Thymus (tissue), 11 donors: ENCODE data around the gene AGPAT3. TPM values are rescaled to one million over a fixed set of nuclear protein-coding genes. Genes with fewer than 3 reads are reported as not detected.

Source experiments
- DNase-seq, 9 donors: peaks; one replicate each; pipeline ENCODE4 v3.0.0-alpha.2; 2013; ENCODE audit warnings: low spot score in 9 of 9, low read depth in 6 of 9, missing footprints in 1 of 9
- H3K27ac ChIP-seq, 2 donors: one replicate each; pipeline ENCODE4 v1.5.1; 2013; ENCODE audit warnings: control low read depth in 1 of 2, low read depth in 1 of 2, low read length in 1 of 2, mild to moderate bottlenecking in 1 of 2, moderate library complexity in 1 of 2
- H3K27me3 ChIP-seq, 2 donors: one replicate each; pipeline ENCODE4 v1.5.1; 2013; ENCODE audit warnings: low read length in 1 of 2; ENCODE audit not compliant: control insufficient read depth in 2 of 2, insufficient read depth in 1 of 2
- H3K36me3 ChIP-seq, 2 donors: one replicate each; pipeline ENCODE4 v1.5.1; 2013; ENCODE audit warnings: low read length in 1 of 2, mild to moderate bottlenecking in 1 of 2, moderate library complexity in 1 of 2; ENCODE audit not compliant: control insufficient read depth in 2 of 2, insufficient read depth in 2 of 2
- H3K4me1 ChIP-seq, 2 donors: one replicate each; pipeline ENCODE4 v1.5.1; 2013; ENCODE audit warnings: low read length in 2 of 2; ENCODE audit not compliant: control insufficient read depth in 2 of 2, insufficient read depth in 2 of 2
- H3K4me3 ChIP-seq, 2 donors: one replicate each; pipeline ENCODE4 v1.5.1; 2013; ENCODE audit warnings: low read length in 2 of 2, control low read depth in 1 of 2, mild to moderate bottlenecking in 1 of 2
- H3K9me3 ChIP-seq, 2 donors: one replicate each; pipeline ENCODE4 v1.5.1; 2013; ENCODE audit warnings: low read length in 1 of 2, mild to moderate bottlenecking in 1 of 2; ENCODE audit not compliant: control insufficient read depth in 2 of 2, insufficient read depth in 1 of 2
- WGBS: extraction: QIAGEN DNeasy Blood & Tissue Kit; methylation state at CpG from one replicate; pipeline ENCODE4 v1.1.7; 2013; 5-methylcytosine and 5-hydroxymethylcytosine counted together
- polyA plus RNA-seq: library from polyadenylated mRNA; stranded (reverse); fragments of 200-250 nt; gene quantifications from one replicate; pipeline ENCODE4 v1.2.3, GENCODE V29; 2013
- total RNA-seq: library from RNA; stranded (reverse); fragments of 120-200 nt; gene quantifications from one replicate; pipeline ENCODE4 v1.2.4, GENCODE V29; 2013
- donor health status: healthy.

AGPAT3 gene
- total and polyA plus RNA-seq, 2 donors = 16.2 to 19.8 TPM

GRCh38 chr21:44018127-44018526 is 153.1 kb downstream of the AGPAT3 start:
- no peak for DNase-seq
- H3K4me3 ChIP-seq = no peak overlapping the region
- H3K27ac ChIP-seq = no peak overlapping the region
- no peaks in the 10 kb centered on the region for H3K9me3 ChIP-seq
- no peaks in the 10 kb centered on the region for H3K27me3 ChIP-seq
- no peaks in the 10 kb centered on the region for H3K36me3 ChIP-seq
- peaks cover 14 to 32% of the 10 kb centered on the region in 2 donors for H3K4me1 ChIP-seq
- 98% methylated on average over 5 of the region's 5 CpGs for WGBS

- Histone ChIP-seq H3K9me3 (no peaks in the 10 kb centered on the region), H3K4me1 (peaks cover 11 to 27% of the 10 kb centered on the region in 2 donors), H3K27me3 (no peaks in the 10 kb centered on the region), H3K4me3 (no peak overlapping the region), H3K27ac (peak overlapping the region in 1 of 2 donors; percentile 33), H3K36me3 (no peaks in the 10 kb centered on the region)
- 59% methylated on average over 10 of the region's 10 CpGs for WGBS
- peak in 1 of 9 donors; percentile 47 for DNase-seq
Measured at GRCh38 chr21:44018813-44019567, 154.0 kb downstream of the AGPAT3 start.

- Histone ChIP-seq H3K4me1 (peaks cover 10 to 23% of the 10 kb centered on the region in 2 donors), H3K27me3 (no peaks in the 10 kb centered on the region), H3K9me3 (no peaks in the 10 kb centered on the region), H3K27ac (no peak overlapping the region), H3K4me3 (no peak overlapping the region), H3K36me3 (no peaks in the 10 kb centered on the region)
- no peak for DNase-seq
- 92% methylated on average over 8 of the region's 8 CpGs for WGBS
Measured at GRCh38 chr21:44019568-44019958, 154.5 kb downstream of the AGPAT3 start.

GRCh38 chr21:44020551-44020950 is 155.5 kb downstream of the AGPAT3 start:
- DNase-seq = no peak
- Histone ChIP-seq H3K4me1 (peaks cover 14 to 24% of the 10 kb centered on the region in 2 donors), H3K27ac (no peak overlapping the region), H3K4me3 (no peak overlapping the region), H3K27me3 (no peaks in the 10 kb centered on the region), H3K36me3 (no peaks in the 10 kb centered on the region), H3K9me3 (no peaks in the 10 kb centered on the region)
- WGBS = 88% methylated on average over 4 of the region's 4 CpGs

- no peak overlapping the region for H3K4me3 ChIP-seq
- H3K36me3 ChIP-seq = no peaks in the 10 kb centered on the region
- no peaks in the 10 kb centered on the region for H3K9me3 ChIP-seq
- no peak for DNase-seq
- peaks cover 19 to 30% of the 10 kb centered on the region in 2 donors for H3K4me1 ChIP-seq
- 93% methylated on average over 1 of the region's 1 CpG for WGBS
- H3K27me3 ChIP-seq = no peaks in the 10 kb centered on the region
- no peak overlapping the region for H3K27ac ChIP-seq
Measured at GRCh38 chr21:44021064-44021463, 156.0 kb downstream of the AGPAT3 start.

GRCh38 chr21:44024257-44024656 is 159.2 kb downstream of the AGPAT3 start:
- WGBS = 94% methylated on average over 1 of the region's 1 CpG
- Histone ChIP-seq H3K27me3 (no peaks in the 10 kb centered on the region), H3K9me3 (peaks cover 0 to 4% of the 10 kb centered on the region in 2 donors), H3K27ac (no peak overlapping the region), H3K4me3 (no peak overlapping the region), H3K36me3 (peaks cover 2 to 6% of the 10 kb centered on the region in 2 donors), H3K4me1 (peaks cover 13 to 28% of the 10 kb centered on the region in 2 donors)
- DNase-seq = no peak

- Histone ChIP-seq H3K4me1 (peaks cover 12 to 23% of the 10 kb centered on the region in 2 donors), H3K9me3 (peaks cover 0 to 4% of the 10 kb centered on the region in 2 donors), H3K27ac (peak overlapping the region in 1 of 2 donors; percentile 53), H3K27me3 (no peaks in the 10 kb centered on the region), H3K4me3 (no peak overlapping the region), H3K36me3 (peaks cover 2 to 6% of the 10 kb centered on the region in 2 donors)
- DNase-seq = peak in 1 of 9 donors; percentile 12
- 83% methylated on average over 8 of the region's 8 CpGs for WGBS
Measured at GRCh38 chr21:44024887-44025353, 159.9 kb downstream of the AGPAT3 start.

GRCh38 chr21:44027607-44028286 is 162.7 kb downstream of the AGPAT3 start:
- no peak for DNase-seq
- peaks cover 5 to 11% of the 10 kb centered on the region in 2 donors for H3K36me3 ChIP-seq
- H3K4me1 ChIP-seq = peaks cover 12 to 20% of the 10 kb centered on the region in 2 donors
- no peak overlapping the region for H3K27ac ChIP-seq
- H3K9me3 ChIP-seq = peaks cover 0 to 4% of the 10 kb centered on the region in 2 donors
- no peak overlapping the region for H3K4me3 ChIP-seq
- no peaks in the 10 kb centered on the region for H3K27me3 ChIP-seq
- whole genome bisulfite sequencing = 97% methylated on average over 8 of the region's 8 CpGs

GRCh38 chr21:44028287-44028659 is 163.2 kb downstream of the AGPAT3 start:
- WGBS = 90% methylated on average over 6 of the region's 6 CpGs
- no peak overlapping the region for H3K4me3 ChIP-seq

More at GRCh38 chr21:44028287-44028659, 163.2 kb downstream of the AGPAT3 start:
- H3K4me1 ChIP-seq = peaks cover 12 to 20% of the 10 kb centered on the region in 2 donors
- peaks cover 10 to 12% of the 10 kb centered on the region in 2 donors for H3K36me3 ChIP-seq
- H3K27ac ChIP-seq = no peak overlapping the region
- peaks cover 0 to 4% of the 10 kb centered on the region in 2 donors for H3K9me3 ChIP-seq
- no peaks in the 10 kb centered on the region for H3K27me3 ChIP-seq
- no peak for DNase-seq
